ENCODE data around the gene SCYGR2.

Gene SCYGR2

DNA sequence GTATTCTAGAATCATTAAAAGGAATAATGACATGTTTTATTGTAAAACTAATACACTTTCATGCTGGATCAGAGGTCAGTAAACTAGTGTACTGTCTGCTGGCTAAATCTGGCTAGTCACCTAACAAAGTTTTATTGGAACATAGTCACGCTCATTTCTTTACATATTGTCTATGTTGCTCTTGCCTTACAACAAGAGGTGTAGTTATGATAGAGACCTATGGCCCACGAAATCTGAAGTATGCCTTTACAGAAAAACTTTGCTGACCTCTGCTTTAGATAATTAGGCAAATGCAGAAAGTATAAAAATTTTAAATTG is 29.9 kb upstream of the SCYGR2 start:
- no peak for DNase-seq (ENCODE audit: low spot score)
- Histone ChIP-seq H3K27ac (ENCODE audit: poor library complexity, severe bottlenecking) (no peak overlapping the region), H3K9me3 (ENCODE audit: severe bottlenecking) (no peaks in the 10 kb centered on the region), H3K4me3 (ENCODE audit: severe bottlenecking) (no peak overlapping the region), H3K4me1 (ENCODE audit: insufficient read depth, poor library complexity, severe bottlenecking) (no peaks in the 10 kb centered on the region), H3K36me3 (ENCODE audit: low read depth) (0 out of 2 replicates have a peak, but pooled peaks cover 6% of the 10 kb centered on the region), H3K27me3 (ENCODE audit: insufficient read depth, poor library complexity, severe bottlenecking) (no peaks in the 10 kb centered on the region)
- ATAC-seq (ENCODE audit: low read depth), result no peak
- TF ChIP-seq, protein P1, sequence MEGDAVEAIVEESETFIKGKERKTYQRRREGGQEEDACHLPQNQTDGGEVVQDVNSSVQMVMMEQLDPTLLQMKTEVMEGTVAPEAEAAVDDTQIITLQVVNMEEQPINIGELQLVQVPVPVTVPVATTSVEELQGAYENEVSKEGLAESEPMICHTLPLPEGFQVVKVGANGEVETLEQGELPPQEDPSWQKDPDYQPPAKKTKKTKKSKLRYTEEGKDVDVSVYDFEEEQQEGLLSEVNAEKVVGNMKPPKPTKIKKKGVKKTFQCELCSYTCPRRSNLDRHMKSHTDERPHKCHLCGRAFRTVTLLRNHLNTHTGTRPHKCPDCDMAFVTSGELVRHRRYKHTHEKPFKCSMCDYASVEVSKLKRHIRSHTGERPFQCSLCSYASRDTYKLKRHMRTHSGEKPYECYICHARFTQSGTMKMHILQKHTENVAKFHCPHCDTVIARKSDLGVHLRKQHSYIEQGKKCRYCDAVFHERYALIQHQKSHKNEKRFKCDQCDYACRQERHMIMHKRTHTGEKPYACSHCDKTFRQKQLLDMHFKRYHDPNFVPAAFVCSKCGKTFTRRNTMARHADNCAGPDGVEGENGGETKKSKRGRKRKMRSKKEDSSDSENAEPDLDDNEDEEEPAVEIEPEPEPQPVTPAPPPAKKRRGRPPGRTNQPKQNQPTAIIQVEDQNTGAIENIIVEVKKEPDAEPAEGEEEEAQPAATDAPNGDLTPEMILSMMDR (IDR thresholded peaks at IDR 0.05; ENCODE audit: poor library complexity, severe bottlenecking), result no peak

DNA sequence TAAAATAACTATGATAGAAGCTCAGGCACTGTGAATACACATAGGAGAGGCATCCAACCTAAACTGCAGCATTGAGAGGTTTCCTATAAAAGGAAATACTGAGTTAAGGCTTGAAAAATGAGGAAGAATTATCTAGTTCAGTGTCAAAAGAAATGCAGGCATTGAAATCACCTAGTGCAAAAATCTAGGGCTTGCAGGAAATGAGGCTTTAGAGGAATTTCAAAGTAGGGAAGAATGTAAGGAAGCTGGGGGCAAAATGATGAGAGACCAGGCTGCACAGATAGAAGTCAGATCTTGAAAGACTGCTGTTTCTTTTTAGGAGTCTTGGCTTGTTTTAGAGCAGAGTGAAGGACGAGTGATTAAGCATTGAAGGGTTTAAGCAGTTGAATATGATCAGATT is 28.1 kb upstream of the SCYGR2 start:
- DNase-seq (ENCODE audit: low spot score), result no peak
- no peak overlapping the region for H3K27ac ChIP-seq (ENCODE audit: poor library complexity, severe bottlenecking)
- ATAC-seq (ENCODE audit: low read depth), result no peak; the same call in 2 of the 3 replicates
- H3K27me3 ChIP-seq (ENCODE audit: insufficient read depth, poor library complexity, severe bottlenecking), result no peaks in the 10 kb centered on the region
- no peak overlapping the region for H3K4me3 ChIP-seq (ENCODE audit: severe bottlenecking)
- no peaks in the 10 kb centered on the region for H3K4me1 ChIP-seq (ENCODE audit: insufficient read depth, poor library complexity, severe bottlenecking)
- TF ChIP-seq, protein P1 (IDR thresholded peaks at IDR 0.05; ENCODE audit: poor library complexity, severe bottlenecking), result no peak
- no peaks in the 10 kb centered on the region for H3K36me3 ChIP-seq (ENCODE audit: low read depth)
- H3K9me3 ChIP-seq (ENCODE audit: severe bottlenecking), result no peaks in the 10 kb centered on the region

DNA sequence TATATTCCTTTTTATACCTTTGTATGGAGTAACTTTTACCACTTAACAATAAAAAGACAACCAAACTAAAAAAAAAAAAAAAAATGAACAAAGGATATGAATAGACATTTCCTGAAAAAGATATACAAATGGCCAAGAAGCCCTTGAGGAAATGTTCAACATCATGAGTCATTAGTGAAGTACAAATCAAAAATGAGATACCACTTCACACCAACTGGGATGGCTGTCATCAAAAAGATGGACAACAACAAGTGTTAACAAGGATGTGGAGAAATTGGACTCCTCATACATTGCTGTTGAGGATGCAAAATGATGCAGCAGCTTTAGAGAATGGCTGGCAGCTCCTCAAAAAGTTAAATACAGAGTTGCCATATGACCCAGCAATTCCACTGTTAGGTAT is 22.6 kb upstream of the SCYGR2 start:
- no peak for ATAC-seq (ENCODE audit: low read depth)
- H3K27ac ChIP-seq (ENCODE audit: poor library complexity, severe bottlenecking), result no peak overlapping the region

DNA sequence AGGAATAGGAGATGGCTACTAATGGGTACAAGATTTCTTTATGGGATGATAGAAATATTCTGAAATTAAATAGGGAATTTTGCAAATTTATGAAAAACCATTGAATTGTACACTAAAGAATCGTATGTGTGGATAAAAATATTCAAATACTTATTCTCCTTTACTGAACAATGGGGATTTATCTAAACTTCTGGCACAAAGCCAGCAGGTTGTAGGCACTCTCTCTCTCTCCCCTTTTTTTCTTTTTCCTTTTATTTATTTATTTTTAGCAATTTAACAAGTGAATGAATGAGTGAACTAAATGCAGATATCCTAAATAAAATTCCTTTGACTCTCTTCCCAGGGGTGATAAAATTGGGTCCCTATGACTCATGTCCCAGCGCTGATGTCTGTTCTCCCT is 21.9 kb upstream of the SCYGR2 start:
- Histone ChIP-seq H3K27me3 (ENCODE audit: insufficient read depth, poor library complexity, severe bottlenecking) (no peaks in the 10 kb centered on the region), H3K9me3 (ENCODE audit: severe bottlenecking) (no peaks in the 10 kb centered on the region), H3K4me1 (ENCODE audit: insufficient read depth, poor library complexity, severe bottlenecking) (no peaks in the 10 kb centered on the region), H3K36me3 (ENCODE audit: low read depth) (no peaks in the 10 kb centered on the region), H3K27ac (ENCODE audit: poor library complexity, severe bottlenecking) (no peak overlapping the region), H3K4me3 (ENCODE audit: severe bottlenecking) (no peak overlapping the region)
- ATAC-seq (ENCODE audit: low read depth) (no peak), DNase-seq (ENCODE audit: low spot score) (no peak)
- TF ChIP-seq, protein P1 (IDR thresholded peaks at IDR 0.05; ENCODE audit: poor library complexity, severe bottlenecking), result no peak

More for the DNA sequence above, 22.6 kb upstream of the SCYGR2 start:
- no peak overlapping the region for H3K4me3 ChIP-seq (ENCODE audit: severe bottlenecking)
- H3K9me3 ChIP-seq (ENCODE audit: severe bottlenecking), result no peaks in the 10 kb centered on the region
- TF ChIP-seq, protein P1 (IDR thresholded peaks at IDR 0.05; ENCODE audit: poor library complexity, severe bottlenecking), result no peak
- no peak for DNase-seq (ENCODE audit: low spot score)
- no peaks in the 10 kb centered on the region for H3K4me1 ChIP-seq (ENCODE audit: insufficient read depth, poor library complexity, severe bottlenecking)
- no peaks in the 10 kb centered on the region for H3K36me3 ChIP-seq (ENCODE audit: low read depth)
- H3K27me3 ChIP-seq (ENCODE audit: insufficient read depth, poor library complexity, severe bottlenecking), result no peaks in the 10 kb centered on the region

DNA sequence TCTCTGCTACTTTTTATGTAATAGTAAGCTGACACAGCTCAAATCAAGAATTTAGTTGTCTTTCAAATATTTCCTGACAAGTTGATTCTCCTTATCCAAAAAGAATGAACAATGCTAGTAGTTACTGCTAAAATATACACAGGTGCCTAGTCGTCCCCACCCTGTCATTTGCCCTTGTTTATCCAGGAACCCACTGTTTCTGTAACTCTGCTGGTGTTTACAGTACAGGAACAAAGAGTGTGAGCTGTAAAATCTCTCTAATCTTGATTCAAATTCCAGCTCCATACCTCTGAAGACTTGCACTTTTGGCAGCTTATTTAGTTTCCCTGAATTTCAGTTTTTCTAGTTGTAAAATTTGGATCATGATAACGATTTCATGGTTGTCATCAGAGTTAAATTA is 21.1 kb upstream of the SCYGR2 start:
- H3K36me3 ChIP-seq (ENCODE audit: low read depth), result no peaks in the 10 kb centered on the region
- ATAC-seq (ENCODE audit: low read depth) (no peak), DNase-seq (ENCODE audit: low spot score) (no peak)
- no peak overlapping the region for H3K27ac ChIP-seq (ENCODE audit: poor library complexity, severe bottlenecking)
- H3K9me3 ChIP-seq (ENCODE audit: severe bottlenecking), result no peaks in the 10 kb centered on the region
- no peak overlapping the region for H3K4me3 ChIP-seq (ENCODE audit: severe bottlenecking)
- no peaks in the 10 kb centered on the region for H3K27me3 ChIP-seq (ENCODE audit: insufficient read depth, poor library complexity, severe bottlenecking)
- H3K4me1 ChIP-seq (ENCODE audit: insufficient read depth, poor library complexity, severe bottlenecking), result no peaks in the 10 kb centered on the region
- TF ChIP-seq, protein P1 (IDR thresholded peaks at IDR 0.05; ENCODE audit: poor library complexity, severe bottlenecking), result no peak
